Measurements from ENCODE around the gene NISCH.
A peak's percentile ranks its signal among the peaks of the same experiment; 100 is the strongest.

Gene NISCH

GRCh38 chr3:52490939-52491526 lies 35.6 kb downstream of the NISCH start:
- peak; percentile 34 for DNase-seq

- DNase-seq: no peak
Measured at GRCh38 chr3:52492059-52492458, 36.7 kb downstream of the NISCH start.

GRCh38 chr3:52493232-52494017 lies 38.0 kb downstream of the NISCH start:
- DNase-seq: no peak

- DNase-seq: no peak
Measured at GRCh38 chr3:52494445-52494844, 39.0 kb downstream of the NISCH start.

- no peak for DNase-seq
Measured at GRCh38 chr3:52494886-52495495, 39.6 kb downstream of the NISCH start, which contains the start of gene STAB1. STAB1 (plus strand) TSS chr3:52495338; CDS start chr3:52495414, 76 bp downstream.

GRCh38 chr3:52495777-52496602 lies 40.6 kb downstream of the NISCH start:
- peak; percentile 46 for DNase-seq

GRCh38 chr3:52498137-52499054 lies 43.0 kb downstream of the NISCH start:
- peak; percentile 88 for DNase-seq

- no peak for DNase-seq
Measured at GRCh38 chr3:52501046-52501445, 45.6 kb downstream of the NISCH start.

GRCh38 chr3:52502001-52502400 lies 46.6 kb downstream of the NISCH start:
- no peak for DNase-seq

GRCh38 chr3:52502808-52503350 lies 47.5 kb downstream of the NISCH start:
- no peak for DNase-seq

- DNase-seq: no peak
Measured at GRCh38 chr3:52503788-52504424, 48.5 kb downstream of the NISCH start.

- no peak for DNase-seq
Measured at GRCh38 chr3:52504977-52505376, 49.6 kb downstream of the NISCH start.

- no peak for DNase-seq
Measured at GRCh38 chr3:52506266-52506966, 51.0 kb downstream of the NISCH start.

- DNase-seq: no peak
Measured at GRCh38 chr3:52507359-52507758, 52.0 kb downstream of the NISCH start.

GRCh38 chr3:52509753-52510328 lies 54.4 kb downstream of the NISCH start:
- DNase-seq: no peak

GRCh38 chr3:52511509-52511908 lies 56.1 kb downstream of the NISCH start:
- no peak for DNase-seq

- no peak for DNase-seq
Measured at GRCh38 chr3:52512105-52512504, 56.7 kb downstream of the NISCH start.

- no peak for DNase-seq
Measured at GRCh38 chr3:52512727-52513126, 57.3 kb downstream of the NISCH start.

- no peak for DNase-seq
Measured at GRCh38 chr3:52513281-52513680, 57.9 kb downstream of the NISCH start.

- DNase-seq: no peak
Measured at GRCh38 chr3:52514576-52514975, 59.2 kb downstream of the NISCH start.
